Pulmonary artery endothelial cell (primary cell): ENCODE data around the gene SH2B3. TPM values are rescaled to one million over a fixed set of nuclear protein-coding genes. Genes with fewer than 3 reads are reported as not detected.
A peak's percentile ranks its signal among the peaks of the same experiment; 100 is the strongest.

Source experiments
- DNase-seq: peaks from one replicate; pipeline ENCODE4 v3.0.0-alpha.2; 2011; ENCODE audit warnings: low read depth, low spot score
- total RNA-seq: library from RNA; depleted of rRNA; stranded (reverse); fragments of >200 nt; gene quantifications from 2 replicates; pipeline ENCODE4 v1.2.3, GENCODE V29; 2014

The SH2B3 gene
- total RNA-seq, 1 donor from 2014 or later: 66.9 TPM

DNA sequence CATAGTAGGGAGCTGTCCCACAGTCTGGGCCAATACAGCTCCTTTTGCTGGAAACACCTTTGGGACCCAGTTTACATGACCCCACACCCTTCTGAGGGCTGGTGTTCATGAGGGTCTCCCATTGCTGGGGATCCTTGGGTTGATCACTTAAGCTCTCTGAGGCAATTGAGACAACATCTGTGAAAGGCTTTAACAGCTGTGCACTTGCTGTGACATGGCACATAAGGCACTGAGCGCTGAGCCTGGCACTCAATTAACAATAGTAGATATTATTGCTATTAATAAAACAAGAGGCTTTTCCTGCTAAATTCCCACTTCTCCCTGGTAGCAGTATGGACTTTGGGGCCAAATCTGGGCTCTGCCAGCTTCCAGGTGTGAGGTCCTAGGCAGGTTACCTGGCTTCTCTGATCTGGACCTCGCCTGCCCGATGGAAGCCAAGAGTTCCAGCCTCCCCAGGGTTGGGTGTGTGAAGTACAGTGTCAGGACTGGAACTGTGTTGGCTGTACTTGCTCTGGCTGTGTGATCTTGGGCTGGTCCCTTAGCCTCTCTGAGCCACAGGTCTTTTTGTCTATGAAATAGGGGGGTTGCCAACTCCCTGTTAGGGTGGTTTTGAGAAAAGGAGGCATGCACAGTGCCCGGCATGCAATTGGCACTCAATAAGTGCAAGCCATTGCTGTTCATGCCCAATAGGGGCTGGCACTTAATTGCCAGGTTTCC is 3.1 kb downstream of the SH2B3 start:
- DNase-seq: no peak

DNA sequence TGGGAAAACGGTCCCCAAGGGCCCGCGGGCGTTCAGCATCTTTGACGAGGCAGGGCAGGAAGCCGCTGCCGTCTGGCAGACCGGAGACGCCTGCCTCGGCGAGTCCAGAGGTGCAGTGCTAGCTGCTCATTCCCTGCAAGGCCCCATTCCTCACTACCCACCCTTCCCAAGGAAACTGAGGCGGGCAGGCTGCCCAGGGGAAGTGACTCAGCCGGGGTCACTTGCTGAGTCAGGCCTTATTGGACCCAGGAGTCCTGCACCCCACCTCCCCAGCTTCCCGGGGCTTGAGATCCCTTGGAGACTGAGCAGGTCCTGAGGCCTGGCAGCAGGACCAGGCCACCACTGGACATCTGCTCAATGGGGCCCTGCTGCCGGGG is 3.7 kb downstream of the SH2B3 start:
- no peak for DNase-seq

DNA sequence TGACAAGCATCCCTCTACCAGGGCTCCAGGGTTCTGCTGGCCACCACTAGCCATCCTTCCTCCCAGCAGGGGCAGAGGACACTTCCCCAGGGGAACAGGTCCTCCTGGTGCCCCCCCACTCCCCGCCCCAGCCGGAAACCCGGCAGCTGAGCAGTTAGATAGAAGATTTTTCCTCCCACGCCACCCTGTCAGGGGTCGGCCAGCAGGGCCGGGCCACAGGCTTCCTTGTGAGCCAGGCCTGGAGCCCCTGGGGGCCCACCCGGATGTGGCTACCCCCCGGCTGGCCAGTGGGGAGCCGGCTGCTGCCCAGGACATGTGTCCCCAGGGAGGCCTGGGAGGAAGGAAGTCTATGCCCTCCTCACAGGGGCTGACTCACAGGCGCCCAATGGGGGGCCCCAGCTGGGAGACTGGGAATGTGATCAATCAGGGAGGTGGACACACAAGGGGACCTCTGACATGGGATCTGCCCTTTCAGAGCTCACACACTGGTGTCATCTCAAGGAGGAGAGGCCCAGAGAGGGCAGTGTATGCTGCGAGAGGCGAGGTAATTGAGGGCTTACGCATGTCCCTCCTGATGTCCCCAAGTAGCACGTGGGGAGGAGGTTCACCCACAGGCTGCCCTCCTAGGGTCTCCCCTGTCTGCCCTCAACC is 4.2 kb downstream of the SH2B3 start:
- DNase-seq: peak; percentile 76

DNA sequence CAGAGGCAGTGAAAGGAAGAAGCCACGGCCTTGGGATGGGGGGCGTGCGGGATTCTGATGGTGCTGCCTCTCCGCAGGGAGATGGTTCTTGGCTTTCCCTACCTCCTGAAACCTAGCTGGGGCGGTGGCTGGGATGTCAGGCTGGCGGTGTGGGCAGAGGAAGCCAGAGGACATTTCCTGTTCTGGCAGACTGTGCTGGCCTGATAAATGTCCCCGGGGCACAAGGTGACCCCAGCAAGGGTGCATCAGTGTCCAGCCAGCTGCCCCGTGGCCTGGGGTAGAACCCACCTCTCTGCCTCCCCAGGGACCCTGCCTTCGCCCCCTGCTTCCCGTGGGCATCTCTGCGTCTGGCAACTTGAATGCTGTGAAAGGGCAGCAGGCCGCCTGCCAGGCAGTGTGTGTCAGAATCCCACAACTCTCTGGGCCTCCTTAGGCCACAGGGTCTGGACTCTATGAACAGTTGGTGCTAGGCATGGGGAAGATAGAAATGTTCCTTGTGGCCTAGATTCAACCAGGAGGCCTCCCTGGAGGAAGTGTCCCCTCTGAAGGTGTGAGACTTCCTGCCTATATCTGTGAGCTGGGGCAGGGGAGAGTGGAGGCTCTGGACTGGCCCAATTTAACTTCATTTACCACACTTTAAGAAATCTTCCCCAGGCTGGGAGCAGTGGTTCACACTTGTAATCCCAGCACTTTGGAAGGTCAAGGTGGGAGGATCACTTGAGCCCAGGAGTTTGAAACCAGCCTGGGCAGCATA is 4.9 kb downstream of the SH2B3 start:
- no peak for DNase-seq

DNA sequence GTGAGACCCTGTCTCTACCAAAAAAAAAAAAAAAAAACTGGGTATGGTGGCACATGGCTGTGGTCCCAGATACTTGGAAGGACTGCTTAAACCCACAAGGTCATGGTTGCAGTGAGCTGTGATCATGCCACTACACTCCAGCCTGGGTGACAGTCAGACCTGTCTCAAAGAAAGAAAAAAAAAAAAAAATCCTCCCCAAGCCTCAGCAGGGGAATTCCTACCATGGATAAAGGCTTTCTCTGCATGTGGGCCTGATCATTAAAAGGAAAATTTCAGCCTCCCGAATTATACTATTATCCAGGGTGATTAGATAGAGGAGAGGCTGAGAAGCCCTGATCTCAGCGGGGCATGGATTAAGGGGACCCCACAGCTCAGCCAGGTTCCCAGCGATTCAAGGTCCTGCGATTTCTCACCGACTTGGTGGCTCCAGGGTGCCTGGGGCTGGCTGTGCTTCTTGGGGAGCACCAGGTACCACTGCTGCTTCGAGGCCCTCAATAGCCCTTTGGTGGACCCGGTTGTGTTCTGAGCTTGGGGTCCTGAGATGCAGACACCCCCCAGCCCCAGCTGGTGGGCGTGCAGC is 5.6 kb downstream of the SH2B3 start:
- no peak for DNase-seq

DNA sequence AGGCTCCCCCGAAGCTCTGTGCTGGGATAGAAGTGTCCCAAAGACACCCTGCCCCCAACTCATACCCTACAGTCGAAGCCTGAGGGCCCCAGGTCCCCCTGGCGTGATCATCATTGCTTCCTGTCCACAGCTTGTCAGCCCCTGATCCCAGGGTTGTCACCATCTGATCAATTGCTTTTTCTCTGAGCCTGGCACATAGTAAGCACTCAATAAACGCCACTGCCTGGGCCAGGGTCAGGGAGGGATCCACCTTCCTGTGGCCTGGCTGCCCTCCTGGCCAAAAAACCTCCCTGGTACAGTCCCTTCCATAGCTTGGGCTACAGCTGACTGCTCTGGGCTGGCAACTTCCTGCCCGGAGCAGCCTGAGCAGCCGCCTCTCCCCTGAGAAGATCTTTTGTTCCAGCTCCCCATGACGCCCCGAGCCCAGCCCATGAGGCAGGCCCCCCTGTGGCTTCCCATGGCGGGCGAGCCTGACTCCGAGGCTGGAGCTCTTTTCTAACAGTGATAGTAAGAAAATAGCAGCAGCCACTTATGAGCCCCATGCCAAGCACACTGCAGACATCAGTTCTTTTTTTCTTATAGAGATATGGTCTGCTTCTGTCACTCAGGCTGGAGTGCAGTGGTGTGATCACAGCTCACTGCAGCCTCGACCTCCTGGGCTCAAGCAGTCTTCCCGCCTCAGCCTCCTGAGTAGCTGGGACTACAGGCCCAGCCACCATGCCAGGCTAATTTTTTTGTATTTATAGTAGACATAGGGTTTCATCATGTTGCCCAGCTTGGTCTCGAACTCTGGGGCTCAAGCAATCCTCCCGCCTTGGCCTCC is 6.5 kb downstream of the SH2B3 start:
- no peak for DNase-seq

DNA sequence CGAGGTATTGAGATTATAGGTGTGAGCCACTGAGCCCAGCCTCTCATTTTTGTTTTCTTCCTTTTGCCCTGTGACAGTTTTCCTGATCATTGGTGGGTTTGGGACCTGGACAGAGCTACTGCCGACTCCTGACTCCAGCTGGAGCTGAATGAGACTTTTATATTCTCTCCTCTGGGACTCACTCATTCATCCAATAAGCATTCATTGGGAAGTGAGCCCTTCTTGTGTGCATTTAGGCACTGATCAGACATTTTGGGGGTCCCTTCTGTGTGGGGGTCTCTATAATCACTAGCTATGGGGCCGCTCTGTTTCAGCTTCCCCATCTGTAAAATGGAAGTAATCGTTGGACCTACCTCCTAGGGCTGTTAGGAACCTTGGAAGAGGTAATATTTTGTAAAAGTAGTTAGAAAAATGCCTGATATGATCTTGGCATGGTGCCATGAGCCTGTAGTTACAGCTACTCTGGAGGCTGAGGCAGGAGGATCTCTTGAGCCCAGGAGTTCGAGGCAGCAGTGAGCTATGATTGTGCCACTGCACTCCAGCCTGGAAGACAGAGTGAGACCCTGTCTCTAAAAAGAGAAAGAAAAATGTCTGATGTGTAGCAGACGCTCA is 7.2 kb downstream of the SH2B3 start:
- DNase-seq: no peak

DNA sequence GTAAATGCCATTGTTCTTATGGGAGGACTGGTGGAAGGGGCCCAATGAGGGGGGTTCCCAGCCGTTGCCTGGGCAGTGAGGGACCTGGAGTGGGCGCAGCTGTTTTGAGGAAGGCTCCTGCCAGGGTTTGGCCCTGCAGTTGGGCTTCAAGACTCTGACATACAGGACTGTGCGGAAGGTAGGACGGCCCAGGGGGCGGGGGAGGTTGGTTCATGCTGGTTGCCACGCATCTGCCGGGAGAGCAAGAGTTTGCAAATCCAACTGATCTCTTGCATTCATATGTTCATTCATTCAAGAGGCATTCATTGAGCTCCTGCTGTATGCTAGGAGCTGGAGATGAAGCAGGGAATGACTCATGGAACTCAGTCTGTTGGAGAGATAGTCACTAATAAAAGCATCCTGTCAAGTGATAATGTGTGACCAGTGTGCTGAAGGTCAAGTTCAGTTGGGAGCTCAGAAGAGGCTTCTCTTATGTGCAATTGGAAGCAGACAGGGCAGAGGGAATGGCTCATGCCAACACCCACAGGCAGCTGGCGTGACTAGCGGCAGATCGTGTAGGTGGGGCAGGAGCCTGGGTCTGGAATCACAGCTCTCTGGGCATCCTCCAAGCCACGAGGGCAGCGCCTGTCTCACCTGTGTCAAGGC is 7.8 kb downstream of the SH2B3 start:
- DNase-seq: no peak

DNA sequence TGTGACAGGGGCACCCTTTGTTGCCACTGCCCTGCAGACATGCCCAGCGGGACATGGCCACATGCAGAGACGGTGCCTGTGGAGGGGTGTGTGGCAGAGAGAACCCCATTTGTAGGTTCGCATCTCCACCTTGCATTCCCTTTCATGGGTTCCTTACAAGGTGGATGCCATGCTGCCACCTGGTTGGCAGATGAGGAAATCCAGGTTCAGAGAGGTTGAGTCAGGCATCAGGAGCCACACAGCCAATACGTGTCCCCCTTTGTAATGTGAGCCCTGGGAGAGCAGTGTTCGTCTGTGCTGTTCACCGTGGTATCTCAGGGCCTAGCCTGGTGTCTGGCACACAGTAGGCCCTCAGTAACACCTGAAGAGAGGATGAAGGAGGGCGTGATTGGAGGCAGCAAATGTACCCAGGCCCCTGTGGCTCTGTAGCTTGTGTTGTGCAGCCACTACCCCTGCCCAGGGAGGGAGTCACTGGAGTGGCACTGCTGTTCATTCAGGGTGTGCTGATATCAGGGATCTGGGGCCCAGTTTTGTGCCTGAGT is 9.1 kb downstream of the SH2B3 start:
- DNase-seq: no peak

DNA sequence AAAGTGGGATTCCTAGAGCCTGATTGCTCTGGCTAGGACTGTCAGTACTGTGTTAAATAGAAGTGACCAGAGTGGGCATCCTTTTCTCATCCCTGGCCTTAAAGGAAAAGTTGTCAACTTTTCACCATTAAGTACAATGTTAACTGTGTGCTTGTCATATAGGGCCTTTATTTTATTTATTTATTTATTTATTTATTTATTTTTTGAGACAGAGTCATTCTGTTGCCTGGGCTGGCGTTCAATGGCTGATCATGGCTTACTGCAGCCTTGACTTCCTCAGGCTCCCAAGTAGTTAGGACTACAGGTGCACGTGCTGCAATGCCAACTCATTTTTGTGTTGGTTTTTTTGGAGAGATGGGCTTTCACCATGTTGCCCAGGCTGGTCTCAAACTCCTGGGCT is 11.6 kb downstream of the SH2B3 start:
- no peak for DNase-seq

DNA sequence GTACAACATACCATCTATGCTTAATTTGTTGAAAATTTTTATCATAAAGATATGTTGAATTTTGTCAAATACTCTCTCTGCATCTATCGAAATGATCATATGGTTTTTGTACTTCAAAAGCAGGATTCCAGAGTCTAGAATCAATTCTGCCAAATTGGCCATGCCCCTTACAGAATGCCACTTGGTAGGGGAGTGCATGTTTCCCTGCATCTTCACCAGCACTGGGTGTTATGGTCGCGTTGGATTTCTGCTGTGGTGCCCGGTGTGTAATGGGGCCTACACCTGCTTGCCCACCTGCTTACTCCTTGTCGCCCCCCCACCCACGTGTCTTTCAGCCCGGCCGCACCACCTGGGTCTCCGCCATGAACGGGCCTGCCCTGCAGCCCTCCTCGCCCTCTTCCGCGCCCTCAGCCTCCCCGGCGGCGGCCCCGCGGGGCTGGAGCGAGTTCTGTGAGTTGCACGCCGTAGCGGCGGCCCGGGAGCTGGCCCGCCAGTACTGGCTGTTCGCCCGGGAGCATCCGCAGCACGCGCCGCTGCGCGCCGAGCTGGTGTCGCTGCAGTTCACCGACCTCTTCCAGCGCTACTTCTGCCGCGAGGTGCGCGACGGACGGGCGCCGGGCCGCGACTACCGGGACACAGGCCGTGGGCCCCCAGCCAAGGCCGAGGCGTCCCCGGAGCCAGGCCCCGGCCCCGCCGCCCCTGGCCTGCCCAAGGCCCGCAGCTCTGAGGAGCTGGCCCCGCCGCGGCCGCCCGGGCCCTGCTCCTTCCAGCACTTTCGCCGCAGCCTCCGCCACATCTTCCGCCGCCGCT is 12.3 kb downstream of the SH2B3 start:
- no peak for DNase-seq

DNA sequence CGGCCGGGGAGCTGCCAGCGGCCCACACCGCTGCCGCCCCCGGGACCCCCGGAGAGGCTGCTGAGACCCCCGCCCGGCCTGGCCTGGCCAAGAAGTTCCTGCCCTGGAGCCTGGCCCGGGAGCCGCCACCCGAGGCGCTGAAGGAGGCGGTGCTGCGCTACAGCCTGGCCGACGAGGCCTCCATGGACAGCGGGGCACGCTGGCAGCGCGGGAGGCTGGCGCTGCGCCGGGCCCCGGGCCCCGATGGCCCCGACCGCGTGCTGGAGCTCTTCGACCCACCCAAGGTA is 12.8 kb downstream of the SH2B3 start:
- DNase-seq: no peak

DNA sequence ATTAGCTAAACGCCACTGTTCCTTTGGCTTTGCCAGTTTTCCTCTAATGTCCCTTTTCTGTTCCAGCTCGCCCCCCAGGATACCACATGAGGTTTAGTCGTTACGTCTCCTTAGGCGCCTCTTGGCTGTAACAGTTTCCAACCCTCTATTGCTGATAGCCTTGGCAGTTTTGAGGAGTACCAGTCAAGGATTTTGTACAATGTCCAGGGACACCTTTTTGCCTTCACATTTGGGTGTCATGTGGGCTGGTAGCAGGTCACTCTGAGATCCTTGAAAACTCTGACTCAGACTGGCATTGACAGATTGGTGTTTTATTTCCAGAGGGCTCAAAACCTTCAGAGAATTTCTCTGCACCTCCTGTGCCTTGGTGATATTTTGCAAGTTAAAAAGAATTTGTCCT is 14.1 kb downstream of the SH2B3 start:
- no peak for DNase-seq

DNA sequence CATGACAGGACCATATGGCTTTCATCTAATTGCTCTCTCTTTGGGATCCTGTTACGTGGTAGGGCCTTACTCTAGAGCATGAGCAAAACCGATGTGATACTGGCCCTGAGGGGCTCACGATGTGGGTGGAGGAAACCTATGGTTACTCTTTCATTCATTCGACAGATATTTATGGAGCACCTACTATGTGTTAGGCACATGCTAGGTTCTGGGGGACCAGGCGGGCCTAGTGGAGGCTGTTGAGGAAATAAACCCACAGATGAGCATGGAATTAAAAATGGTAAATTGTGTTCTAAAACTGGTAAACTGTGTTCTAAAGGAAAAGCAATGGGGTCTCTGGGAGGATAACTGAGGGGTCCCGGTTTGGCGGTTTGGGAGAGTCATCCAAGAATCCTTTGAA is 14.8 kb downstream of the SH2B3 start:
- no peak for DNase-seq

DNA sequence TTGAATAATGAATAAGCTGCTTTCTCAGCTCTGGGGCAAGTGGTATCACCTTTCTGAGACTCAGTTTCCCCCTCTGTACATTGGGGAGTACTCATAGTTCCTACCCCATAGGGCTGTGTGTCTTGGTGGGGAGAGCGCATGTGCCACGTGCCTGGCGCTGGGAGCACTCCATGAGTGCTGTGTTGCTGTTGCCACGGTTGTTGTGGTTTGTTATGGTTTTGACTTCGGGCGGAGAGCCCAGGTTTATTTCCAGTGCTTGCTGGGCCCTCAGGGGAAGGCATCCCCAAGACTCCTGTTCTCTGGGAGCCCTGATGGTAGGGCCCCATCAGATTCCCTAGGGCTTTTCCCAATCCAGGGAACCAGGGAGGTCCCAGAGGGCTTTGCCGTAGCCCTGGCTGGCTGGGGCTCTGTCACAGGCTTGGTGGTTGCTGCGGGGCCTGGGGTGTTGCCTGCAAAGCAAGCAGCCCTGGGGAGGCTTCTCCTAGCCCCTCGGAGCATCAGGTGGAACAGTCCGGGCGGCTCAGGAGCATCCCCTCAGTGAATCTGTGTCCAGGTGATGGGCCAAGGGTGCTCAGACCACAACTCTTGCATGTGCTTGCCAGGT is 18.6 kb downstream of the SH2B3 start:
- DNase-seq: no peak

DNA sequence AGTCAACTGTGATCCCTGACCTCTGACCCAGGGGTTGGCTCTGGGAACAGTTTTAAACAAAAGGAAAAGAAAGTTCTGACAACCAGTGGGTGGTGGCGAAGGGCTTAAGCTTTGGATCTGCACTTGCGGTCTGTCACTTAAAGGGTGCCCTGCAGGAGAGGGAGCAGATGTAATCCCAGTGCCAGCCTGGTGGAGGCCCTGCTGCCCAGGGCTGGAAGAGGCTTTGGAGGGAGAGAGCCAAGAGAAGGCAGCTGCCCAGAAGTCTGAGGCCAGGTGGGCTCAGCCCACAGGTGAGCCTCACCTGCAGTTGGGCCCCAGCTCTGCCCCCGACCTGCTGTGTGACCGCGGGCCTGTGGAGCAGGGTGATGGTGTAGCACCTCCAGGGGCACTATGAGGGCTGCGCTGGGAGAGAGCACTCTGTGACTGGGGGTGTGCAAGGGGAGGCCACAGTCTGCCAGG is 19.1 kb downstream of the SH2B3 start:
- DNase-seq: no peak

DNA sequence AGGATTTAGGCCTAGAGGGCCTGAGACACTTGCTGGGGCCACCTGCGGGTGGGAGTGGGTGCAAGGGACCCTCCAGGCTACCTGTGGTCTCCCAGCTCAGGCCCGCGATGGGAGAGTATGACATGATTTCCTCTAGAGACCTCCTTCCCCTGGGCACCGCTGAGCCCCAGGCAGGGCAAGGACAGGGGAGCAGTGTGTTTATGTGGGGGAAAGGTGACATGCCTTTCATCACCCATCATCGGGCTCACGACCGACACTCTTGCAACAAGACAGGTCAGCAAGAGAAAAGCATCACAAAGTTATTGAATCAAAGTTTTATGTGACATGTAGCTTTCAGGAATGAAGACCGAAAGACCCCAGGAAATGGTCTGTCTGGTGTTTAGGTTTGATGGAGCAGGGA is 19.9 kb downstream of the SH2B3 start:
- no peak for DNase-seq

DNA sequence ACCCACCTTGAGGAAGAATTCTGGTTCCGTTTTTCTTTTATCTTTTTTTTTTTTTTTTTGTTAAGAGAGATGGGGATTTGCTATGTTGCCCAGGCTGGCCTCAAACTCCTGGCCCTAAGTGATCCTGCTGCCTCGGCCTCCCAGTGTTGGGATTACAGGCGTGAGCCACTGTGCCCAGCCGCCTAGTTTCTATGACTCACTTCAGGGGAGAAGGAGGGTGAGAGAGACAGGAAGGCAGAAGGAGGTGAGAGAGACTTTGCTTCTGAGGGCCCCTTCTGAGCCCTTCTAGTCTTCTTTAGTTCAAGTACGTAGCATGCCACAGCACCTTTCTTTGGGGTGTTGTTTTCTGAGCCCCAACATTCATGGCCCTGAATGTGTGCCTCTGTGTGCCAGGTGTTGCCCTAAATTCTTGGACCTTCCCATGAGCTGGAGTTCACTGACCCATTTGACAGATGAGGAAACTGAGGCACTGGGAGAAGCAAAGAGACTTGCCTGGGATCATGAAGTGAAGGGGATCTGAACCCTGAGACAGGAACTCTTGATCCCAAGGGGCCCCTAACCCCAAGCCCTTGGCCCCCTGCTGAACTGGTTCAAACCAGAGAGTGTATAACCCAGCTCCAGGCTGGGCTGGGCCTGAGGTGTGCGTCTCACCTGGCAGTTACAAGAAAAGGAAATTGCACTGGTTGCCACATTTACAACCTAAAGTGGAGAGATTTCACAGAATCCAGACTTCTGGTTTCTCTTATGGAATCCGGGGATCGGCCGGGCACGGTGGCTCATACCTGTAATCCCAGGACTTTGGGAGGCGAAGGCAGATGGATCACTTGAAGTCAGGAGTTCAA is 20.8 kb downstream of the SH2B3 start:
- DNase-seq: no peak
